IMR-90 (cell line): ENCODE measurements around the gene MGA. TPM values are rescaled to one million over a fixed set of nuclear protein-coding genes. Genes with fewer than 3 reads are reported as not detected.

Experiments used
- ATAC-seq: fragments of 200-7000 bp; cut with Tn5 transposase; 2 replicates; pipeline ENCODE4 v1.9.1; 2020; ENCODE audit warnings: low read depth, mild to moderate bottlenecking, moderate library complexity
- BruUV-seq: library from RNA; stranded (reverse); fragments of 400-500 nt; replicated peaks from 2 replicates; lab custom pipeline; 2021; lab: Mats Ljungman, UMichigan
- CTCF ChIA-PET: fragments of 300-600 bp; formaldehyde crosslinking; extraction: SDS; loops from one replicate; lab custom pipeline; 2021; ENCODE audit warnings: antibody characterized with exemption; lab: Yijun Ruan, JAX
- POLR2A ChIA-PET: fragments of 300-600 bp; sonication (Branson Sonifier 250); formaldehyde crosslinking; loops from one replicate; lab custom pipeline; 2022; ENCODE audit warnings: antibody characterized with exemption; ENCODE audit not compliant: unreplicated experiment; lab: Charles Lee
- DNase-seq: peaks from one replicate; pipeline ENCODE4 v3.0.0; 2013
- H2AFZ ChIP-seq: replicated peaks from 2 replicates; pipeline ENCODE3; 2013; ENCODE audit warnings: low read length, mild to moderate bottlenecking; ENCODE audit not compliant: poor library complexity
- H2AK5ac ChIP-seq: 2 replicates; pipeline ENCODE4 v1.6.1; 2013; ENCODE audit warnings: low read depth, low read length, inconsistent platforms
- H2AK9ac ChIP-seq: replicated peaks from 2 replicates; pipeline ENCODE3; 2013; ENCODE audit warnings: mild to moderate bottlenecking, low read depth, low read length, moderate library complexity; ENCODE audit not compliant: poor library complexity
- H2BK120ac ChIP-seq: 2 replicates; pipeline ENCODE4 v1.6.1; 2013; ENCODE audit warnings: low read depth, low read length, inconsistent platforms
- H2BK15ac ChIP-seq: 3 replicates; pipeline ENCODE4 v1.6.1; 2013; ENCODE audit warnings: low read depth, low read length, inconsistent platforms
- H2BK20ac ChIP-seq: 2 replicates; pipeline ENCODE4 v1.6.1; 2013; ENCODE audit warnings: low read depth, mild to moderate bottlenecking, inconsistent platforms, low read length, moderate library complexity
- H2BK5ac ChIP-seq: 2 replicates; pipeline ENCODE4 v1.6.1; 2013; ENCODE audit warnings: mild to moderate bottlenecking, low read depth, low read length, inconsistent platforms; ENCODE audit not compliant: poor library complexity, severe bottlenecking
- H3K14ac ChIP-seq: replicated peaks from 2 replicates; pipeline ENCODE4 v1.6.1; 2013; ENCODE audit warnings: low read depth, low read length, inconsistent platforms
- H3K18ac ChIP-seq: 2 replicates; pipeline ENCODE4 v1.6.1; 2013; ENCODE audit warnings: low read depth, low read length, control low read depth
- H3K23ac ChIP-seq: 2 replicates; pipeline ENCODE4 v1.6.1; 2013; ENCODE audit warnings: low read depth, low read length, inconsistent platforms
- H3K27ac ChIP-seq: 2 replicates; pipeline ENCODE4 v1.5.1; 2013; ENCODE audit warnings: mild to moderate bottlenecking, control low read depth, low read length; ENCODE audit not compliant: insufficient read depth
- H3K27me3 ChIP-seq: 2 replicates; pipeline ENCODE4 v1.6.1; 2013; ENCODE audit warnings: low read length; ENCODE audit not compliant: control insufficient read depth, insufficient read depth
- H3K36me3 ChIP-seq: 2 replicates; pipeline ENCODE4 v1.6.1; 2013; ENCODE audit warnings: low read length, mixed read lengths; ENCODE audit not compliant: control insufficient read depth, insufficient read depth
- H3K4ac ChIP-seq: 2 replicates; pipeline ENCODE4 v1.6.1; 2013; ENCODE audit warnings: low read depth, low read length, inconsistent platforms
- H3K4me1 ChIP-seq: 2 replicates; pipeline ENCODE4 v1.6.1; 2013; ENCODE audit warnings: low read length, mixed read lengths; ENCODE audit not compliant: control insufficient read depth, insufficient read depth
- H3K4me2 ChIP-seq: 2 replicates; pipeline ENCODE4 v1.6.1; 2013; ENCODE audit warnings: low read depth, mild to moderate bottlenecking, control low read depth, low read length, moderate library complexity
- H3K4me3 ChIP-seq: 2 replicates; pipeline ENCODE4 v1.5.1; 2013; ENCODE audit warnings: low read depth, mild to moderate bottlenecking, control low read depth, low read length, moderate library complexity; ENCODE audit not compliant: insufficient read depth
- H3K56ac ChIP-seq: 2 replicates; pipeline ENCODE4 v1.6.1; 2013; ENCODE audit warnings: low read length, inconsistent platforms; ENCODE audit not compliant: insufficient read depth; ENCODE audit errors: extremely low read depth
- H3K79me1 ChIP-seq, 2 experiments: 2 replicates each; pipeline ENCODE4 v1.6.1; 2013; ENCODE audit warnings: low read length in 2 of 2, inconsistent platforms in 1 of 2, low read depth in 1 of 2
- H3K9ac ChIP-seq: 2 replicates; pipeline ENCODE4 v1.6.1; 2013; ENCODE audit warnings: low read depth, low read length, control low read depth
- H3K9me1 ChIP-seq: 2 replicates; pipeline ENCODE4 v1.6.1; 2013; ENCODE audit warnings: low read length, inconsistent platforms; ENCODE audit not compliant: insufficient read depth
- H3K9me3 ChIP-seq: 2 replicates; pipeline ENCODE4 v1.6.1; 2013; ENCODE audit warnings: low read length; ENCODE audit not compliant: control insufficient read depth, insufficient read depth
- H4K20me1 ChIP-seq: 2 replicates; pipeline ENCODE4 v1.6.1; 2013; ENCODE audit warnings: low read length, inconsistent platforms; ENCODE audit not compliant: insufficient read depth
- H4K5ac ChIP-seq: 2 replicates; pipeline ENCODE4 v1.6.1; 2013; ENCODE audit warnings: mild to moderate bottlenecking, low read depth, low read length, control low read depth
- H4K8ac ChIP-seq, 2 experiments: 2 replicates each; pipeline ENCODE4 v1.6.1; 2013; ENCODE audit warnings: low read depth in 2 of 2, low read length in 2 of 2, control low read depth in 1 of 2, inconsistent platforms in 1 of 2
- H4K91ac ChIP-seq: 2 replicates; pipeline ENCODE4 v1.6.1; 2013; ENCODE audit warnings: low read depth, low read length, inconsistent platforms; ENCODE audit not compliant: insufficient read depth
- FOS ChIP-seq: fragments of 150-350 bp; IDR thresholded peaks from 2 replicates; pipeline ENCODE4 v1.6.1; 2016; ENCODE audit warnings: low read depth, low read length
- MAFK ChIP-seq: IDR thresholded peaks from 2 replicates; pipeline ENCODE4 v1.6.1; 2012; ENCODE audit warnings: low read depth, low read length, improper control_type of control experiment
- NFE2L2 ChIP-seq: fragments of 150-350 bp; IDR thresholded peaks from 2 replicates; pipeline ENCODE4 v1.6.1; 2016; ENCODE audit warnings: low read depth, mild to moderate bottlenecking, low read length
- RCOR1 ChIP-seq: IDR thresholded peaks from 2 replicates; pipeline ENCODE4 v1.6.1; 2012; ENCODE audit warnings: mild to moderate bottlenecking, low read length, improper control_type of control experiment; ENCODE audit not compliant: insufficient replicate concordance
- RFX5 ChIP-seq: IDR thresholded peaks from 2 replicates; pipeline ENCODE4 v1.8.0; 2012; ENCODE audit warnings: low read depth, mild to moderate bottlenecking, low read length, moderate library complexity
- WGBS, 2 experiments: methylation state at CpG; one replicate each; pipeline versions ENCODE4 v1.1.5 to v1.1.7; 2013; ENCODE audit warnings: missing lambda C conversion rate in 2 of 2; ENCODE audit not compliant: insufficient read length in 1 of 2; ENCODE audit errors: extremely low coverage in 2 of 2; 5-methylcytosine and 5-hydroxymethylcytosine counted together
- dilution Hi-C: fragments of 300-500 bp; cut with HindIII; formaldehyde crosslinking; loops from one replicate; pipeline ENCODE4 v1.14.3; 2018; ENCODE audit warnings: low sequenced_read_pairs; ENCODE audit not compliant: unreplicated experiment
- in situ Hi-C: fragments of 300-500 bp; cut with MboI; formaldehyde crosslinking; loops from 3 replicates; pipeline ENCODE4 v1.14.3; 2019; ENCODE audit warnings: low sequenced_read_pairs, inconsistent platforms, mixed read lengths
- intact Hi-C: fragments of 100-400 bp; cut with micrococcal nuclease; formaldehyde crosslinking; loops from 2 replicates; pipeline ENCODE4 v1.10.0; 2022
- polyA plus RNA-seq, 3 experiments: library from polyadenylated mRNA; depleted of rRNA; stranded (reverse); fragments of >200 nt; gene quantifications; 2 replicates each; pipeline ENCODE4 v1.2.3, GENCODE V29; 2012; ENCODE audit warnings: low replicate concordance in 1 of 3
- total RNA-seq: library from RNA; depleted of rRNA; stranded (reverse); fragments of >200 nt; gene quantifications from 2 replicates; pipeline ENCODE4 v1.2.3, GENCODE V29; 2012

Gene MGA
- total and polyA plus RNA-seq, 2 of the 4 experiments (the other 2 are of a cell fraction), result 3.2 to 38.0 TPM

DNA sequence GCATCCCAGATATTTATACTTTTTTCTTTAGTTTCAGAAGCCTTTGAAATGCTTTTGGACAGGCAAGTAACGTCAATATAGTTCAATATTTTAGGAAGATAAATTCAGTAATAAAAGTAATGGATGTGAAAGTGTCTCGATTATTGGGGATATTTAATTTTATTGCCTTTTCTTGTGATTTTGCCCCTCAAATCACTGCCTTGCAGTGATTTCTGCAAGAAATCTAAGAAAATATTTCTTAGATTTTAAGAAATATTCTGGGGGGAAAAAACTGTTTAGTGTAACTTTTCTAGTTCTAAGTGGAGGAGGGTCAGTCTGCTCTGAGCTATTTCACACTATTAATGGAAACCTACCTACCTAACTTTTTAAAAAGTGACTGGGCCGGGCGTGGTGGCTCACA, 33.6 kb downstream of the MGA start:
- Histone ChIP-seq H3K4me2 (no peak overlapping the region), H4K91ac (no peak overlapping the region), H4K5ac (no peak overlapping the region), H3K9me3 (no peaks in the 10 kb centered on the region), H3K9ac (no peak overlapping the region), H2AK9ac (no peak overlapping the region), H4K8ac (no peak overlapping the region), H3K14ac (no peak overlapping the region), H2BK5ac (no peak overlapping the region), H3K79me1 (peaks cover 21 to 53% of the 10 kb centered on the region in 2 experiments), H3K23ac (no peak overlapping the region), H3K27me3 (no peaks in the 10 kb centered on the region), H3K27ac (no peak overlapping the region), H2BK120ac (no peak overlapping the region), H4K20me1 (peaks cover 28% of the 10 kb centered on the region), H2BK20ac (no peak overlapping the region), H3K56ac (no peak overlapping the region), H2AK5ac (no peak overlapping the region), H3K36me3 (peaks cover 3% of the 10 kb centered on the region; the same call in 1 of the 2 replicates), H3K4me3 (no peak overlapping the region), H3K9me1 (peaks cover 5% of the 10 kb centered on the region), H3K4me1 (peaks cover 2% of the 10 kb centered on the region), H2BK15ac (no peak overlapping the region), H3K18ac (no peak overlapping the region), H2AFZ (no peak overlapping the region), H3K4ac (no peak overlapping the region)
- dilution Hi-C loops (no loop called here), in situ Hi-C loops (no loop called here), intact Hi-C loops (no loop called here)
- no peak for ATAC-seq
- BruUV-seq, result no TSS peak
- DNase-seq, result no peak
- ChIA-PET POLR2A (no interaction called here), CTCF (interaction anchor here (1.1 kb wide), 1 partner anchor 13 kb away, joined by 3 read pairs; no protein-coding TSS in a partner anchor)
- no CpG with 5 or more reads among the region's 4 CpGs for WGBS, 2 experiments
- no peak for TF ChIP-seq NFE2L2
- no peak for TF ChIP-seq FOS
- no peak for TF ChIP-seq RCOR1
- no peak for TF ChIP-seq MAFK
- TF ChIP-seq RFX5, result no peak
